GM19463 (cell line): Measurements from ENCODE around the gene C8B.

Experiments
- ATAC-seq: cut with Tn5 transposase; IDR thresholded peaks from one replicate; pipeline ENCODE4 v1.9.1; 2021; ENCODE audit warnings: mild to moderate bottlenecking, moderate library complexity; ENCODE audit not compliant: unreplicated experiment

The C8B gene

GRCh38 chr1:56903778-56904177 lies 62.0 kb downstream of the C8B start:
- ATAC-seq, result no peak

DNA sequence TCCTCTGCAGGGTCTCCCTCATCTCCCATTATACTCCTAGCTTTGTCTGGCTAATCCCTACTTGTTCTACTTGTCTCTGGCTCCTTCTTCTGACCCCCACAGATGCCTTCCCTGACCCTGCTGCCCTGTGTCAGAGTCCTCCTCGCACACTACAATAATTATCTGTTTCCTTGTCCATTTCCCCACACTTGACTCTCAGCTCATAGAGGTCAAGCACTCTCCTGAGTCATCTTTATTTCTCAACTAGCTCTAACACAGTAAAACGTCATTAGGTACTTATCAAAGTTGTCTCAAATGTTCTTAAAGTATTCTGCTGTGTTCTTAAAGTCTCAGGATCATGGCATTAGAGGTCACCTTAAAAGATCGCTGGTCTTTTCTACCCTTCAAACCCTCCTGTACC lies 64.1 kb downstream of the C8B start:
- ATAC-seq, result no peak

- ATAC-seq, result no peak
Measured at GRCh38 chr1:56898879-56899278, 66.9 kb downstream of the C8B start.

DNA sequence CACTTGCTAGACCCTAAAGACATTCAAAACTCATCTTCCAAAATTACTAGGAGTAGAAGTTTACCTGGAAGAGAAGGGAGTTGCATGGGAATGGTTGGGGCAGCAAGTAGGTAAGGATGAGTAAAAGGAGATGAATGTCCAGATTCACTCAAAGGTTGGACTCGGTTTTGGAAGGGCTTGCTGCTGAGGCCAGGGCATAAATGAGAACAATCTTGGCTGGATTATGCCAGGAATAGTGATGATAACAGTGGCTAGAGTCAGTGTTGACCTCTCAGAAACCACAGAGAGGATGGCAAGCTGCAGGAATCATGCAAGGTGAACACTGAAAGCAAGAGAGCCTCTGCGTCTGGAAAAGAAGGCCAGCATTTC lies 67.8 kb downstream of the C8B start:
- ATAC-seq, result no peak

- ATAC-seq, result no peak
Measured at GRCh38 chr1:56897150-56898004, 68.4 kb downstream of the C8B start.

DNA sequence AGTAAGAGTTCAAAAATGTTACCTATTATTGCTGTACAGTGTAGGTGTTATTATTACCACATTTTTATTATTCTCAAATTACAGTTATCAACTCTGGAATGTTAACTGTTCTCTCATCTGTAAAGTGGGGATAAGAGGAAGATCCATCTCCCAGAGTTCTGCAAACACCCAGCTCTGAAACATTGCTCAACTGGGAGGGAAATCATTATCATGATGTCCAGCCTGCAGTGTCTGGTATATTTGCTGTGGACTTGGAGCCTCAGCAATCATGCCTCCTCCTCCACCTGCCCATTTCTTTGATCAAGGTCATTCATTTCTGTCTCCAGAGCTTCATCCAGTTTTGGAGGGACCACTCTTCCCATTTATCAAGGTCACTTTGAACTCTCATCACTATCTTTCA lies 71.8 kb downstream of the C8B start:
- no peak for ATAC-seq

DNA sequence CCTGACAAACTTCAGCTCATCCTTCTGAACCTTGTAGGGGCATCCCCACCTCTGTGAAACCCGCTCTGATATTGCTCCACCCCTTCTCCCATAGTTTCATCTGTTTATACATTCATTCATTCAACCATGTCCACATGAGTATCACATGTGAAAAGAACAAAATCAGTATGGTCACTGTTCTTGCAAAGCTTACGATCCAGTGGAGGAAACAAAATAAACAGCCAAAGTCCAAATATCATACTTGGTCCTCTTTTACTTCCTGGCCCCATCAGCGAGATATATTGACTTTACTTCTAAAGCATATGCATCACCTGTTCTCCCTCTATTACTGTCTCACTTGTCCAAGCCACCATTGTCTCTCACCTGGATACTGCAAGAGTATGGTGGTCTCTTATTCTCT lies 75.6 kb downstream of the C8B start:
- no peak for ATAC-seq

DNA sequence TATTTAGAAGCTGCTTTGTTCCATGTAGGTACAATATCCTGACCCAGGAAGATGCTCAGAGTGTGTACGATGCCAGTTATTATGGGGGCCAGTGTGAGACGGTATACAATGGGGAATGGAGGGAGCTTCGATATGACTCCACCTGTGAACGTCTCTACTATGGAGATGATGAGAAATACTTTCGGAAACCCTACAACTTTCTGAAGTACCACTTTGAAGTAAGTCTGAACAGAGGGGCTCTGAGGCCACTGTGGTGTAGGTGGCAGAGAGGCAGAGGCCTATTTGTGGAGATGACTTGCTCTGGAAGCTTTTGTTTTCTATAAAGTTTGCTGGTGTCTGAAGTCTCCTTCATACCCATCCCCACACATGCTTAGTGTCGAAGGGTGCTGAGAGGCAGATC lies 84.4 kb downstream of the C8B start:
- ATAC-seq, result no peak

GRCh38 chr1:56880774-56881173 lies 85.0 kb downstream of the C8B start:
- no peak for ATAC-seq
